Endothelial cell of umbilical vein (primary cell): ENCODE data around the gene L2HGDH. TPM values are rescaled to one million over a fixed set of nuclear protein-coding genes. Genes with fewer than 3 reads are reported as not detected.

Experiments used
- BruUV-seq: library from RNA; stranded (reverse); fragments of 400-500 nt; replicated peaks from 2 replicates; lab custom pipeline; 2021; lab: Mats Ljungman, UMichigan
- CTCF ChIA-PET: fragments of 300-600, 350-600 bp; sonication (Branson Sonifier 250); formaldehyde crosslinking; loops from one replicate; lab custom pipeline; 2021; ENCODE audit warnings: antibody characterized with exemption, inconsistent platforms; lab: Charles Lee
- POLR2A ChIA-PET: fragments of 300-600, 350-600 bp; sonication (Branson Sonifier 250); formaldehyde crosslinking; loops from one replicate; lab custom pipeline; 2021; ENCODE audit warnings: antibody characterized with exemption, inconsistent platforms; lab: Charles Lee
- DNase-seq: peaks from one replicate; pipeline ENCODE4 v3.0.0-alpha.2; 2011; ENCODE audit warnings: low read depth, low spot score
- FAIRE-seq: peaks from 2 replicates; lab custom pipeline; 2011; peaks lifted over from hg19 to GRCh38; lab: Jason Lieb, UNC
- H2AFZ ChIP-seq: 2 replicates; pipeline ENCODE4 v1.6.0; 2012; ENCODE audit warnings: low read depth, low read length, control low read depth, inconsistent platforms
- H3K27ac ChIP-seq: 2 replicates; pipeline ENCODE4 v1.5.1; 2011; ENCODE audit warnings: low read depth, mild to moderate bottlenecking, control low read depth, low read length, moderate library complexity; ENCODE audit not compliant: insufficient read depth
- H3K27me3 ChIP-seq, 2 experiments: 2 replicates each; pipeline versions ENCODE4 v1.6.0 to v1.6.1; 2011; ENCODE audit warnings: low read length in 2 of 2, mixed read lengths in 1 of 2; ENCODE audit not compliant: control insufficient read depth in 2 of 2, insufficient read depth in 2 of 2
- H3K36me3 ChIP-seq, 2 experiments: 2 replicates in 1 of 2; 3 replicates in 1 of 2; pipeline ENCODE4 v1.5.1; 2011; ENCODE audit warnings: low read length in 2 of 2, mild to moderate bottlenecking in 1 of 2, moderate library complexity in 1 of 2; ENCODE audit not compliant: control insufficient read depth in 2 of 2, insufficient read depth in 2 of 2; ENCODE audit errors: extremely low read depth in 1 of 2
- H3K4me1 ChIP-seq: 3 replicates; pipeline ENCODE4 v1.5.1; 2011; ENCODE audit warnings: mild to moderate bottlenecking, low read length; ENCODE audit not compliant: control insufficient read depth, insufficient read depth; ENCODE audit errors: extremely low read depth
- H3K4me2 ChIP-seq: 2 replicates; pipeline ENCODE4 v1.6.1; 2011; ENCODE audit warnings: low read length, control low read depth, mixed read lengths; ENCODE audit not compliant: insufficient read depth
- H3K4me3 ChIP-seq, 3 experiments: fragments of 200-600 bp in 1 of 3; sonication (generic), shearing (Covaris generic) in 1 of 3; replicated peaks in 1 of 3; 2 replicates each; pipeline ENCODE4 v1.5.1; 2011 to 2016; ENCODE audit warnings: control low read depth in 3 of 3, low read length in 3 of 3, mild to moderate bottlenecking in 2 of 3, inconsistent platforms in 1 of 3, low read depth in 1 of 3, moderate library complexity in 1 of 3; ENCODE audit not compliant: insufficient read depth in 1 of 3
- H3K79me2 ChIP-seq: 2 replicates; pipeline ENCODE4 v1.6.0; 2012; ENCODE audit warnings: low read length, inconsistent platforms; ENCODE audit not compliant: control insufficient read depth, insufficient read depth
- H3K9ac ChIP-seq: replicated peaks from 2 replicates; pipeline ENCODE3; 2011; ENCODE audit warnings: low read length, control low read depth; ENCODE audit not compliant: insufficient read depth; ENCODE audit errors: extremely low read depth
- H3K9me1 ChIP-seq: replicated peaks from 3 replicates; pipeline ENCODE4 v1.6.0; 2011; ENCODE audit warnings: mild to moderate bottlenecking, low read length; ENCODE audit not compliant: control insufficient read depth, insufficient read depth; ENCODE audit errors: extremely low read depth
- H3K9me3 ChIP-seq: replicated peaks from 2 replicates; pipeline ENCODE4 v1.5.1; 2012; ENCODE audit warnings: low read length, inconsistent platforms; ENCODE audit not compliant: control insufficient read depth, insufficient read depth
- H4K20me1 ChIP-seq: replicated peaks from 2 replicates; pipeline ENCODE3; 2011; ENCODE audit warnings: mild to moderate bottlenecking, low read length; ENCODE audit not compliant: control insufficient read depth, insufficient read depth; ENCODE audit errors: extremely low read depth
- CTCF ChIP-seq, 2 donors: IDR thresholded peaks; 1 replicate in 1 of 2; 2 replicates in 1 of 2; pipeline ENCODE4 v1.5.1; 2011; ENCODE audit warnings: low read length in 2 of 2, mild to moderate bottlenecking in 2 of 2, moderate library complexity in 2 of 2, control low read depth in 1 of 2, inconsistent platforms in 1 of 2, low read depth in 1 of 2; ENCODE audit not compliant: insufficient read depth in 1 of 2; ENCODE audit errors: extremely low read depth in 1 of 2
- EZH2 ChIP-seq: IDR thresholded peaks from 2 replicates; pipeline ENCODE4 v1.6.1; 2012; ENCODE audit warnings: borderline replicate concordance, low read depth, mild to moderate bottlenecking, moderate library complexity, low read length, inconsistent platforms; ENCODE audit not compliant: severe bottlenecking
- FOS ChIP-seq: IDR thresholded peaks from 2 replicates; pipeline ENCODE4 v1.6.1; 2011; ENCODE audit warnings: mild to moderate bottlenecking, low read length, moderate library complexity, borderline replicate concordance; ENCODE audit not compliant: insufficient read depth
- GATA2 ChIP-seq: IDR thresholded peaks from 2 replicates; pipeline ENCODE4 v1.7.0; 2011; ENCODE audit warnings: low read depth, mild to moderate bottlenecking, moderate library complexity, mixed read lengths, low read length; ENCODE audit not compliant: insufficient read length, insufficient read depth
- JUN ChIP-seq: IDR thresholded peaks from 2 replicates; pipeline ENCODE4 v1.6.1; 2011; ENCODE audit warnings: borderline replicate concordance, low read depth; ENCODE audit not compliant: insufficient read length, insufficient read depth
- MAX ChIP-seq: IDR thresholded peaks from 2 replicates; pipeline ENCODE4 v1.6.1; 2011; ENCODE audit not compliant: insufficient read depth, insufficient read length
- MYC ChIP-seq: IDR thresholded peaks from one replicate; pipeline ENCODE4 v1.6.1; 2011; ENCODE audit warnings: mild to moderate bottlenecking, low read depth, low read length
- POLR2A ChIP-seq: IDR thresholded peaks from 2 replicates; pipeline ENCODE4 v1.6.1; 2012; ENCODE audit warnings: low read depth, mild to moderate bottlenecking, control low read depth, low read length
- POLR2AphosphoS5 ChIP-seq: IDR thresholded peaks from 2 replicates; pipeline ENCODE4 v1.6.1; 2012; ENCODE audit warnings: low read depth, mild to moderate bottlenecking, control low read depth, low read length, moderate library complexity; ENCODE audit not compliant: insufficient read depth
- dilution Hi-C: fragments of 300-500 bp; cut with MboI; formaldehyde crosslinking; loops from one replicate; pipeline ENCODE4 v1.15.0; 2019; ENCODE audit warnings: low sequenced_read_pairs; ENCODE audit not compliant: extremely low pct_ligation_motif_present
- intact Hi-C: fragments of 100-400 bp; cut with micrococcal nuclease; formaldehyde crosslinking; loops from one replicate; pipeline ENCODE4 v1.10.0; 2022
- polyA plus RNA-seq, 4 experiments: library from polyadenylated mRNA; depleted of rRNA in 3 of 4; stranded (reverse) in 3 of 4; unstranded in 1 of 4; fragments of >200 nt; gene quantifications; 2 replicates each; pipeline versions ENCODE4 v1.2.1 to v1.2.3, GENCODE V29; 2011 to 2012; ENCODE audit warnings: missing spikeins in 1 of 4
- total RNA-seq: library from RNA; stranded (reverse); gene quantifications from 2 replicates; pipeline ENCODE4 v1.2.3, GENCODE V29; 2021

Gene L2HGDH
- total and polyA plus RNA-seq, 2 donors (not counting 3 experiments of a cell fraction or from before 2014, with no cell fraction given), result 2.5 to 5.3 TPM

DNA sequence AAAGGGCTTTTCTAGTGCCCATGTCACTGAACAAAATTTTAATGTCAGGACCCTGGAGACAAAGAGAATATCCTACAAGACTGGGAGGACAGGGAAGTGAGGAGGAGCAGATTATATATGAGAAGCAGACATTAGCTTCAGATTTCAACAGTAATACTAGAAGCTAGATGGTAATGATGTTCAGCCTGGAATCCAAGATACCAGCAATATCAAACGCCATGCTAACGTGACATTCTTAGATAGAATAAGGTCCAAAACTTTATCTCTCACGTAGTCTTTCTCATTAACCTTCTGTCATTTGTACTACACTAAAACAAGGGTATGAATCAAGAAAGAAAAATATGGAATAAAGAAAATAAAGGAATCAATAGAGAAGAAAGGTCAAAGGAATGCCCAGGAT, 99.3 kb downstream of the L2HGDH start:
- Histone ChIP-seq H3K27me3 (no peaks in the 10 kb centered on the region), H3K9me1 (no peaks in the 10 kb centered on the region), H4K20me1 (peaks cover 9% of the 10 kb centered on the region), H3K9me3 (no peaks in the 10 kb centered on the region), H3K27ac (no peak overlapping the region), H3K4me2 (no peak overlapping the region), H2AFZ (no peak overlapping the region), H3K79me2 (peaks cover 45% of the 10 kb centered on the region), H3K9ac (no peak overlapping the region), H3K4me1 (no peaks in the 10 kb centered on the region), H3K4me3 (no peak overlapping the region), H3K36me3 (no peaks in the 10 kb centered on the region)
- DNase-seq (no peak), FAIRE-seq (no peak)
- BruUV-seq, result no TSS peak
- intact Hi-C loops, result no loop called here
- TF ChIP-seq EZH2 (no peak), MAX (no peak), POLR2A (no peak), GATA2 (no peak), FOS (no peak), POLR2AphosphoS5 (no peak), CTCF (IDR thresholded peaks at IDR 0.05; ENCODE audit: extremely low read depth in 1 of 2, insufficient read depth in 1 of 2, low read depth in 1 of 2, low read length in 2 of 2) (no peak), JUN (no peak), MYC (no peak)
- ChIA-PET CTCF (no interaction called here), POLR2A (no interaction called here)
- dilution Hi-C loops, result no loop called here
